Activated CD8-positive, alpha-beta memory T cell treated with anti-CD3 and anti-CD28 coated beads for 48 hours (primary cell): Measurements from ENCODE around the gene PAAF1.
"Not testable (repeated sequence)": the region's sequence is repeated elsewhere in the genome, so short reads cannot be mapped to it uniquely, and the experiment has no call there.

Experiments
- DNase-seq, 3 experiments: peaks; one replicate each; pipeline ENCODE4 v3.0.0-alpha.2; 2020; ENCODE audit warnings: low read depth in 2 of 3, low spot score in 2 of 3

The PAAF1 gene

GRCh38 chr11:73876424-73877310, at the start of gene PAAF1, which contains the start of gene COA4:
Gene PAAF1, plus strand, starts transcription at chr11:73876999. Its CDS starts 23 bp downstream, at chr11:73877022.
Gene COA4, minus strand, starts transcription at chr11:73876846. Its CDS starts 3,468 bp downstream, at chr11:73873378.
- DNase-seq = peak; percentile 82 to 89 (median 83)

DNA sequence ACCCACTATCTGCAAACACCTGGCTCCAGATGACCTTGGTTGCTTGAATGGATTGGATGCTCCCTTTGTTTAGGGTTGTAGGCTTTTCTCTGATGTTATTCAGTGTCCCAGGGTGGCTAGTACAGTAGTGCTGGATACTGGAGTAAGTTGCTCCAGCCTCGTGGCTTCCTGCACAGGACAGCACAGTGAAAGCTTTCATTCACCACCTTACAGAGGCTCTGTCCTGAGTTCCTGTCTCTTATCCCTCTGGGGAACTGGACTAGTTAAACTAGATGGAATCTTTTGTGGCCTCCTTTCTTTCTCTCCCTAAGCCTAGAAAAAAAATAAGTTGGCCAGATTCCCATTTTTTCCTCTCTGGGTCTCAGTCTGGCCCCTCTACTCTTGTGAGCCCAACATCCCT, 46.5 kb upstream of the PAAF1 start:
- no peak for DNase-seq

- no peak for DNase-seq
These were observed 43.7 kb upstream of the PAAF1 start for GRCh38 chr11:73833067-73833466.

GRCh38 chr11:73838443-73839122, 38.2 kb upstream of the PAAF1 start:
- no peak for DNase-seq

DNA sequence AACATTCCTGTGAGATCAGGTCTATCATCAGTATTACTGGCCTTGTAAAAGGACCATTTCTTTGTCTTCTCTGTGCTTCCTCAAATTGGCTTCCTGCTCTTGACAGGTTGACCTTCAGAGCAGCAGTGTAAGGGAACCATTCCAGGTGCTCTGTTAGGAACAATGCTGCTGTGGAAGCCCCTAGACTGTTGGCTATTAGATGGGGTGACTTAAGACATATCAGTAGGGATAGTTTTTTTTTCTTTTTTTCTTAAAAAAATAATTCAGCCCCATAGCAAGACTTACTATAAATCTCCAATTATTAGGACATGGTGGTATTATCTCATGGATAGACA, 37.7 kb upstream of the PAAF1 start:
- no peak for DNase-seq

DNA sequence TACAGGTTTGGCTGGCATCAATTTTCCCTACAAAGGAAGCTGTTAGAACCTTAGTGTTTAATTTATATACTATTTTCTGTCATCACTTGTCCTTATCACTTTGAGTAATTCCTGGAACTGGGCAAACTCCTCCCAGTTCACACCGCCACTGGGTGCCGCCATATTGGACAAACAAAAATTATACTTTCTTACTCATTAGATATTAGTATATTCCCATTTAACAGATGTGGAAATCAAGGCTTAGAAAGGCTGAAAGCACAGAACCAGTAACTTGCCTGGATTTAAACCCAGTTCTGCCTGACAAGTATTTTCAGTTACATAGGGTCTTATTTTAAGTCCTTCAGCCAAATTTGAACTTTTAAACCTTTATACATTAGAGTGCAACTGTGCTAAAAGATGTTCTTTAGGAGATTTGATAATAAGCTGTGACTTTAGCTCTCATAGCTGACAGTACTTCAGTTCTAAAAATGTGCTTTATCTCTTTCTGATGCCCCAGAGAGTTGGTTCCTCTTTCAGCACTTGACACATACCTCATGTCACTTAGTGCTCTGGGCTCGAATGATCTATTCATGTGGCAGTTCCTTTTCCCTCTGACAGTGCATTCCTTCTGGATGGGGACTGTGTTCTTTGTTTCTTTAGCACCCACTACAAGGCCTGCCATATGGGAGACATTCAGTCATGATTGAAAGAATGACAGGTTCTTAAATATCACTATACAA, 25.6 kb upstream of the PAAF1 start:
- DNase-seq = no peak

GRCh38 chr11:73852049-73852448, 24.8 kb upstream of the PAAF1 start:
- no peak for DNase-seq

DNA sequence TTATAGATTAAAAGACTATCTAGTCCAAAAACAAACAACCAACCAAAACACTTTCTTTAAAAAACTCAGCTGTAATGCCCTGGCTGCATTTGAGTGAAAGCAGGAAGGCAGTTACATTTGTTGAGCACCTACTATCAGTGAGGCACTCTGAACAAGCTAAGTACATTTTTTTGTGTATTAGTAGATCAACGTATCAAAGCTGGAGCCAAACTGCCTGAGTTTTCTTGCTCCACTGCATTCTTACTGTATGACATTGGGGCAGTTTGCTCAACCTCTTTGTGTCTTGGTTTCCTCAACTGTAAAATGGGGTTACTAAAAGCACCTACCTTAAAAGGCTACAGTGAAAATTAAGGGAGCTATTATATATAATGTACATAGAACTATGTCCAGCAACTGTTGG, 22.1 kb upstream of the PAAF1 start:
- DNase-seq = no peak

DNA sequence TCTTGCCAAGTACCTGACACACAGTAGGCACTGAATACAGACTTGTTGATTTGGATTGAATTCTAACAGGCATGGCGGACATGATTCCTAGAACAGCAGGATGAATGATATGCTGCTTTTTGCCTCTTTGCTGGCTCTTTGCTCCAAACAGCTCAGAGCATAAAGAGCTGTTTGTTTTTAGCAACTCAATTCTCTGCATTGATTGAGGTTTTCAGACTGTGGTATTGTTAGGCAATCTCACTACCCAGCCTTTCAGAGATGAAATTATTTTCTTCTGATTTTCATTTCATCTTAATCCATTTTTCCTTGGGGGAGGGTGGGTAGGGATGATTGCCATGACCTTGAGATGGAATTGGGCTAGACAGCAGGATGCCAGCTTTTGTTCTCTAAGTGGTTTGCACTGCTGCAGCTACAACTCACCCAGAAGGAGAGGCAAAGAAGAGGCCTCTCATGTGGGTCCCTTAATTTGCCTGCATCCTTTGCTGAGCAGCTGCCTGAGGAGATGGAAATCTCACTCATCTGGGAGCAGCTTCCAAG, 20.7 kb upstream of the PAAF1 start:
- no peak for DNase-seq

DNA sequence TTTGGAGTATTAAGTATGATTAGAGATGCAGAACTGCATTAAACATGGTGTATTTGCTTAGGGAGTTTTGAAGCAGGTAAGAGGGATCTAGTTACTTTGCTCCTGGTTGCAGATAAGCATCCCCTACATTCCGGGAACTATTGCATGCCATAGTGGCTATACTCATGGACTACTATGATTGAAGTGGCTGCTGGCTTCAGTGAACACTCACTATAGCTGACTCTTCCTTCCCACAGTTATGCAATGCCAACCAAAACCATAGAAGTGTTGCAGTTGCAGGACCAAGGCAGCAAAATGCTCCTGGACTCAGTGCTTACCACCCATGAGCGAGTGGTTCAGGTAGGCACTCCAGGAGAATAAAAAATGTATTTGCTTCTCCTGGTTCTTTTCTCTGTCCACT, 17.1 kb upstream of the PAAF1 start:
- DNase-seq = no peak

DNA sequence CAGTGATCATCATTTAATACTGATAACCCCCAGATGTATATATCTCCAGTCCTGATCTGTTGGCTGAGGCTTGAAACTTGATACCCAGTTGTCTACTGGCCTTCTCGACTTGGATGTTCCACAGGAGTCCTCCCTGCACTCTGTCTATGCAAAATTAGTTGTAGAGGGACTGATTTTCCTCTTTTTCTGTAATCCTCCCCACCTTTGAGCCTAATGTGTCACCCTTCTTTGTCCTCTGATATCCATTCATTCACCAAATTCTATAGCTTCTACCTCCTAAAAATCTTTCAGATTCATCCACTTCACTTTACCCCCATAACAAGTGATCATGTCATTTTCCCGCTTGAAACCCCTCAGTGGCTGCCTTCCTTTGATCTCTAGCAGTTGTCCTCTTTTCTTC, 16.6 kb upstream of the PAAF1 start:
- no peak for DNase-seq

GRCh38 chr11:73862986-73863385, 13.8 kb upstream of the PAAF1 start:
- no peak for DNase-seq

GRCh38 chr11:73866095-73866579, 10.7 kb upstream of the PAAF1 start:
- DNase-seq = no peak

DNA sequence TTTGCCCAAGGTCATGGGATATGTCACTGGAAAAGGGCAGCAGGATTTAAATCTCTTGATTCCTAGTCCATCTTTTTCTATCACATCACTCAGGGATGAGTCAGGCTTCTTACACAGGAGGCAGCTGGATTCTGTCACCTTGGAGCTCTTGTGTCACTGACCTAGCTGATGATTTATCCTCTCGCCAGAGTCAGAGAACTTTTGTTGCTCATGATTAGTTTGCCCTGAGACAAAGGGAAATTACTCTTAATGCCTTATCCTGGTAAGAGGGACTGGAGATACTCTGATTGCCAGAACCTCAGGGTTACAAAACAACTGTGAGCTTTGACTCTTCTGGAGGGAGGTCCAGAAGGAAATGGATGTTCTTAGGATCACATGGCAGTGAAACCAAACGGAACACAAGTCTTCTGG, 10.2 kb upstream of the PAAF1 start:
- no peak for DNase-seq

- no peak for DNase-seq
These were observed 7.4 kb upstream of the PAAF1 start for GRCh38 chr11:73869332-73869949.

- DNase-seq = no peak
These were observed 6.5 kb upstream of the PAAF1 start for GRCh38 chr11:73870261-73870660.

- no peak for DNase-seq
These were observed 3.9 kb upstream of the PAAF1 start for GRCh38 chr11:73872749-73873357.

DNA sequence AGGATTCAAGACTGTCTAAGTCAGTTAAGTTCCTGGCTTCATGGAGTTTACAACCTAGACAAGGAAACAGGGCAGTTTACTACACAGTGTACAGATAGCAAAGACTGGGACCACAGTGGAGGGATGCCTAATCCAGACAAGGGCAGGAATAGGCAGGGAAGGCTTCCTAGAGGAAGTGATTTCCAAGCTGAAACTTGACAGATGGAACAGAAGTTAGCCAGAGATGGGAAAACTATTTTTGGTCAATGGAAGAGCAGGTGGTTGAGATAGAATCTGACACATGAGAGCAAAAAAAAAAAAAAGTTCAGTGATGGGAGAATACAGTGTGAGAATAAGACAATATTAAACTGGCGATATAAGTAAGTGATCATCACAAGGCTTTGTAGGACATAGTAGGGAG, 1.4 kb upstream of the PAAF1 start:
- DNase-seq = no peak

DNA sequence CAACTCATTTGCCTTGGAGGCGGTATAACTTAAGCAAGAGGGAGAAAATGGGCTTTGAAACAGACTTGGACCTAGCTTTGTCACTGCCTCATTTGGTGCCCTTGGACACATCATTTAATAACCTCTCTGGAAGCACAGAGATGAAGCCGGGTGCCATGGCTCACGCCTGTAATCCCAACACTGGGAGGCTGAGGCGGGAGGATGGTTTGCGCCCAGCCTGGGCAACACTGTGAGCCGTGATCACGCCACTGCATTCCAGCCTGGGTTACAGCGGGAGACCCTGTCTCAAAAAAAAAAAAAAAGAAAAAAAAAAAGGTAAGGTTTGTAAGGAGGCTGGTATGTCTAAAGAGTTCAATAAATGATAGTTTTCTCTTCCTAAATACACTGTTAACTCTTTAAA, 959 bp upstream of the PAAF1 start:
- no peak for DNase-seq

- no peak for DNase-seq
These were observed 2.0 kb downstream of the PAAF1 start for GRCh38 chr11:73878771-73879170.

DNA sequence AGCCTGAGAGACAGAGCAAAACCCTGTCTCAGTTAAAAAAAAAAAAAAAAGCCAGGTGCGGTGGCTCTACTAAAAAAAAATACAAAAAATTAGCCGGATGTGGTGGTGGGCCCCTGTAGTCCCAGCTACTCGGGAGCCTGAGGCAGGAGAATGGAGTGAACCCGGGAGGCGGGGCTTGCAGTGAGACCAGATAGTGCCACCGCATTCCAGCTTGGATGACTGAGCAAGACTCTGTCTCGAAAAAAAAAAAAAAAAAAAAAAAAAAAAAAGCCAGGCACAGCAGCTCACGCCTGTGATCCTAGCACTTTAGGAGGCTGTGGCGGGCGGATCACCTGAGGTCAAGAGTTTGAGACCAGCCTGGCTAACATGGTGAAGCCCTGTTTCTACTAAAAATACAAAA, 3.6 kb downstream of the PAAF1 start:
- not testable (repeated sequence) for DNase-seq
